Measurements from ENCODE around the gene CPPED1.
"Not testable (repeated sequence)": the region's sequence is repeated elsewhere in the genome, so short reads cannot be mapped to it uniquely, and the experiment has no call there.

The CPPED1 gene

GRCh38 chr16:12801511-12802042, 2.1 kb downstream of the CPPED1 start:
- DNase-seq: peak in 1 of 5 experiments; percentile 32

- no peak for DNase-seq
Observed at GRCh38 chr16:12800817-12801216, 2.9 kb downstream of the CPPED1 start.

GRCh38 chr16:12799996-12800395, 3.7 kb downstream of the CPPED1 start:
- DNase-seq: not testable (repeated sequence)

GRCh38 chr16:12798846-12799245, 4.8 kb downstream of the CPPED1 start:
- DNase-seq: no peak

GRCh38 chr16:12798171-12798570, 5.5 kb downstream of the CPPED1 start:
- no peak for DNase-seq

DNA sequence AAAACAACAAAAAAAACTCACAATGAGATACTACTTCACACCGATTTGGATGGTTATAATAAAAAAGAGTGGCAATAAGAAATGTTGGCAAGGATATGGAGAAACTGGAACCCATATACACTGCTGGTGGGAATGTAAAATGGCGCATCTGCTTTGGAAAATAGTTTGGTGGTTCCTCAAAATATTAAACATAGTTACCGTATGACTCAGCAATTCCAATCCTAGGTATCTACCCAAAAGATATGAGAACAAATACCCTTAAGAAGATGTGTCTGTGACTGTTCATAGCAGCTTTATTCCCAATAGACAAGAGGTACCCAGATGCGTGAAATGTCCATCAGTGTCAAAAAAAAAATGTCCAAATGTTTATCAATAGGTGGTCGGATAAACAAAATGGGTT, 7.2 kb downstream of the CPPED1 start:
- no peak for DNase-seq

DNA sequence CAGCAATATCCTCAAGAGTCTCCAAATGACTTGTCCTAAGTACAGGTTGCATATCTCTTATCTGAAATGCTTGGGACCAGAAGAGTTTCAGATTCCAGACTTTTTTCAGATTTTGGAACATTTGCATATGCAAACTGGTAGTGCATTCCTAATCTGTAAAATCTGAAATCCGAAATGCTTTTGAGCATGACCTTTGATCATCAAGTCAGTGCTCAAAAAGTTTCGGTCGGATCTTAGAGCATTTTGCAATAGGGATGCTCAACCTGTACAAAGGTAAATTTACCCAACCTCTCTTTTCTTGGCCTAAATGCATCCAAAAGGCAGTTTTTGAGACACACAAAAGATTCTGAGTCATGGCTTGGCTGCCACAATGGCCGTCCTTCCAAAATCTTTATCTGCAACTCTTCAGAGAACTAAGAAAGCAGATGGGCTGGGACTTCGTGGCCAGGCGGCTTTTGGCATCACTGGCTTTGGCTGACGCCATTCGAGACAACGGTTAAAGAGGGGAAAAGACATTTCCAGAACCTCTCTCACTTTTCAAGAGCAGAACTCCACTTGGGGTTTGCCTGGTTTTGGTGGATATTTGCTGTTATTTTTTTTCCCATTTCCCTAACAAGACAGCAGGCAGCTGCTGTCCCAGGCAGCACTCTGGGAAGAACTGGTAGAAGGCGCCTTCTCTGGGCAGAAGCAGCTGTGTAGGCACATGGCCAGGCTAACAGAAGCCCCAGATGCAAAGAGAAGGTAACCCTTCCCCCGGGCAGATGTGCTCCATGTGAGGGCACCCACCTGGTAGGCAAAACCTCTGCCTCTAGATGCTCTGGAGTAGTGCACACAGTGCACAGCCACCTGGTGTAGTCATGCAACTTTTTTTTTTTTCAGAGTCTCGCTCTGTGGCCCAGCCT, 8.9 kb downstream of the CPPED1 start:
- DNase-seq: no peak

DNA sequence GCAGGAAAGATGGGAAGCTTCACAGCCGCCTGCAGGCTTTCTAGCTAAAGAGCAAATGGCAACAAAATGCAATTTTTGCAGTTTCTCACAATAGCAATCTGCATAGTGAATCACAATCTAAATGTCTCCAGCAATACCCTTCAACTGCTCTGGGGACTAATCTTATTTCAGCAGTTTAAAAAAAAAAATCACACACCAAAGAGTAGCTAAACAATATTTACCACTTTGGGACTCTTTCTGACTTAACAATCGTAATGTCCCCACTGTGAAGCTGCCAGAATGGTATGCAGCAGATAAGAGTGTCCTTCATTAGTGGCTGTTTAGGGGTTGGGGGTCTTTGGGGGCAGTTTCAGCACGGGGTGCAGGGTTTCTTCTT, 9.8 kb downstream of the CPPED1 start:
- DNase-seq: no peak

- no peak for DNase-seq
Observed at GRCh38 chr16:12793120-12793864, 10.4 kb downstream of the CPPED1 start.

DNA sequence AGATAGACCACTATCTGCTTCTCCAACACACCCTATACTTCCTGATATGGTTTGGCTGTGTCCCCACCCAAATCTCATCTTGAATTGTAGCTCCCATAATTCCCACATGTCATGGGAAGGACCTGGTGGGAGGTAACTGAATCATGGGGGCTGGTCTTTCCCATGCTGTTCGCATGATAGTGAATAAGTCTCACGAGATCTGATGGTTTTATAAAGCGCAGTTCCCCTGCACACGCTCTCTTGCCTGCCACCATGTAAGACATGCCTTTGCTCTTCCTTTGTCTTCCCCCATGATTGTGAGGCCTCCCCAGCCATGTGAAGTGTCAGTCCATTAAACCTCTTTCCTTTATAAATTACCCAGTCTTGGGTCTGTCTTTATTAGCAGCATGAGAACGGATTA, 11.2 kb downstream of the CPPED1 start:
- not testable (repeated sequence) for DNase-seq

DNA sequence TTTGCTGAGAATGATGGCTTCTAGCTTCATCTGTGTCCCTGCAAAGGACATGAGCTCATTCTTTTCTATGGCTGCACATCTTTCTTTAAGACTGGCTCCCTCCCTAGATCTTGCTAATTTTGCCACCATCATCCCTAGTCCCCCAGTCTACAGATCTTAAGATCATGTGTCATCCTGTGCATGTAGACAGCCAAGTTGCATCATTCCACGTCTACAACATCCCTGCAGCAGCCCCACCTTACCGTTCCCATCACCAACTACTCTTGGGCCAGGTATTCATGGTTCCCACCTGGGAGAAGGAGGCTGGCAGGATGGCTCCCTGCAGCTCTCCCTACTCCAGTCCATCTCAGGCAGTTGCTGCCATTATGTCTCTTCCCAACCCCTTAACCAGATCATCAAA, 12.3 kb downstream of the CPPED1 start:
- no peak for DNase-seq

DNA sequence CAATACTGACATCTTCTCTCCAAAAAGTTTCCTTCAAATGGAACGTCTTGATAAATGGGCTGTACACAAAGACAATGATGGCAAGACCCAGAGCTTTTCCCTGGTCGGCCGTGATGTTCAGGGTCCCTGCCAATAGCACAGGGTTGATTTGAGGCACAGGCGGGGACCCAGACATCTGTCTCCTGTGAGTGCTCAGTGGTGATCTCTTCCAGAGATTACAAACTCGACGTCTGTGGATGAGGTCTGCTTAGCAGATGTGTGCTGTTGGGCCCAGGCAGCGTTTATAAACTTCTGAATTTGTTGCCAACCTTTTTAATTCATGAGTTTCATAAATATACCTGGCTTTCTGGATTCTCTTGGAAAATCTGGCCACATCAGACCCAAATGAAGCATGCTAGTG, 14.9 kb downstream of the CPPED1 start:
- DNase-seq: no peak

DNA sequence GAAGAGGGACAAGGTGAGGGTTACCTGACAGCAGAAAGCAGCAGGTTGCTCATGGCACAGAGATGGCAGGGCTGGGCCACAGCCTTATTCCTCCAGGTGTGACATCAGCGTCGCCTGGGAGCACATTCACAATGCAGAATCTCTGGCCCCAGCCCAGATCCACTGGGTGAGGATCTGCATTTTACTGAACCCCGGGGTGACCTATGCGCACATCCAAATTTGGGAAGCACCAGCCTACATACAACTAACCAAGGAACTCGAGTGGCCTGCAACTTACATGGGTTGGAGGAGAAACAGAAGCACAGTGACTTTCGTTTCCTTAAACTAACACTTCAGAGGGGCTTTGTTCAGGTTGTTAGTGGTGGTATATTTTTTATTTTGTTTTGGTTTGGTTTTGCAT, 17.6 kb downstream of the CPPED1 start:
- no peak for DNase-seq

- no peak for DNase-seq
Observed at GRCh38 chr16:12784076-12784475, 19.6 kb downstream of the CPPED1 start.

GRCh38 chr16:12781777-12782176, 21.9 kb downstream of the CPPED1 start:
- peak in 2 of 5 experiments; percentile 14 to 48 for DNase-seq

- DNase-seq: no peak
Observed at GRCh38 chr16:12780467-12780866, 23.2 kb downstream of the CPPED1 start.

GRCh38 chr16:12778726-12779125, 25.0 kb downstream of the CPPED1 start:
- DNase-seq: no peak

- DNase-seq: no peak
Observed at GRCh38 chr16:12775656-12776236, 27.9 kb downstream of the CPPED1 start.

DNA sequence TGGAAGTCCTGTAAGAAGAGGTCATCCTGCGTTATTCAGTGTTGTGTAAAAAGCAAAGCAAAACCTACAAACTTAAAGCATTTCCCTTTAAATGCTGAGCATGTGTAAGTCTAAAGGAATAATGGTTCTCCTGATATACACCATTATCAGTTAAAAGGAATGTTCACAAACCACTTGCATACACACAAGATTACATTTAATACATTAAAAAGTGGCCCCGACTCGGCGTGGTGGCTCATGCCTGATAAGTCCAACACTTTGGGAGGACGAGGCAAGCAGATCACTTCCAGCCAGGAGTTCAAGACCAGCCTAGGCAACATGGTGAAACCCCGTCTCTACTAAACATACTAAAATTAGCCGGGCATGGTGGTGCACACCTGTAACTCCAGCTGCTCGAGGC, 30.5 kb downstream of the CPPED1 start:
- no peak for DNase-seq

DNA sequence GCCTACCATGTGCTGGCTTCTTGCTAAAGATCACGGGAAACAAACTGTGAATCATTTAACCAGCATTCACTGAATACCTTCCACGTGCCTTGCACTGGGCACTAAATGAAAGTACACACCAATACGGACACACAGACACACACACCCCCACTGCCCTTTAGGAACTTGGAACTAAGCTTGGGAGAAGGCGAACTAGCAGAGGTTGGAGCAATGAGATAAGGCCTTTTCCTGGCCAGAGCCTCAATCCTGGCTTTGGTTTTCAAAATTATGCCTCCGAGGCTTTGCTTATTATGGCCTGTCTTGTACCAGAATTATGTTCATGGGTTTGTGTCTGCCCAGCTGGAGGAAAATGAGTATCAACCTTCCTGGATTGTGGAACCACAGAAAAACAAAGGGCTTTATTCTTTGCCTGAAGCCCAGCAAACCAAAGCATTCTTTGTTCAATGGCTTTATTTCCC, 32.3 kb downstream of the CPPED1 start:
- no peak for DNase-seq

DNA sequence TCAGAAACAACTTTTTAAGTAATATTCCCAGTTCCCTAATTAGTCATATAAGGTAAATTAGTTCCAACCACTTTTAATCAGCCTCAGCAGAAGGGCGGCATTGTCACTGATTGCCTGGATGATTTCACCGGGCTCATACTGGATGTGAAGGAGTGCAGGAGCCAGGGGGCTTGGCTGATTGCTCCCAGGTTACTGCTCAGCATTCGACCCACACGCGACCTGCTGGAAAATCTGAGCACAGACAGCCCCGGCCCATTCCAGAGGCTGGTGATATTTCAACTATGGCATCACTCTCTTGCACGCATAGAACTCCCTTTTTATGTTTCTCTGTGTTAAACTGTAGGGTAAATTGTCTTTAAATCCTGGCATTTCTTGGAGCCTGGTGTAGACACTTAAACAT, 34.2 kb downstream of the CPPED1 start:
- DNase-seq: no peak

GRCh38 chr16:12767897-12768296, 35.8 kb downstream of the CPPED1 start:
- DNase-seq: peak in 1 of 5 experiments; percentile 74

DNA sequence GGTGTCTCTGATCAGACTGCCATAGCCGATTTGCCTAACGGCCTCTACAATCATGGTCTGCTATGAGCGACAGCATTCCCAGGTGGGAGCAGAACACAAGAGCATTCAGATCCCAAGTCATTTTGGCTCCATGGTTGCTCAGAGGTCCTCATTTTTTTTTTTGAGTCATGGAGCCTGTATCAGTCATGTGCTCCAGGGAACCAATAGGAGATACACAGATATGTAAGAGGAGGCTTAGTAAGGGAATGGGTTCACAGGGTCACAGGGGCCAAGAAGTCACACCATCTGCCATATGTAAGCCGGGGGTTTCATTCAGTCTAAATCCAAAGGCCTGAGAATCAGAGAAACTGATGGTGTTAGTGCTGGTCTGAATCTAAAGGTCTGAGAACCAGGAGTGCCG, 36.8 kb downstream of the CPPED1 start:
- DNase-seq: no peak
